ENCODE measurements around the gene ADCY1.

ADCY1 gene

DNA sequence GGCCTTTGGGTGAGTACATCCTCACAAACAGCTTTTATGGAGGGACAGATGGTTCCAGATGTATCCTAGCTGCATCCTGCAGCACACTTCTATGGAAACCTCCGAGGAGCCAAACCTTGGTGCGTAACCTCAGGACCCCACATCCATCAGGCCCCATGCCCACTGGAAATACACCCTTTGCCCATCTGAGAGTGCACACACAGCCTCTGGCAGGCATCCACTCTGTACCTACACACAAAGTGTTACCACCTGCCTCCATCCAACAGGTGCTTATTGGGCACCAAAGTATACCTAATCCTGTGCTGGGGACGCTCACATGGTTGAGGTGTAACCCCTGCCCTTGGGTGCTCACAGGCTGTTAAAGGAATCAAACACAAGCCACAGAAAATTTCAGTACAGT lies 117.9 kb downstream of the ADCY1 start:
- no peak overlapping the region for H2AFZ ChIP-seq (ENCODE audit: low read length)
- no peaks in the 10 kb centered on the region for H3K9me3 ChIP-seq (ENCODE audit: insufficient read depth, low read depth, low read length)
- no peak overlapping the region for H3K4me2 ChIP-seq (ENCODE audit: low read depth, low read length, poor library complexity, severe bottlenecking)
- H3K4me3 ChIP-seq (ENCODE audit: low read length, poor library complexity, severe bottlenecking), result no peak overlapping the region
- no peaks in the 10 kb centered on the region for H3K4me1 ChIP-seq (ENCODE audit: insufficient read depth, low read length, poor library complexity, severe bottlenecking)
- no peaks in the 10 kb centered on the region for H4K20me1 ChIP-seq (ENCODE audit: insufficient read depth, low read length, poor library complexity, severe bottlenecking)
- H3K36me3 ChIP-seq (ENCODE audit: insufficient read depth, low read length), result no peaks in the 10 kb centered on the region
- H3K9ac ChIP-seq (ENCODE audit: low read depth, low read length, poor library complexity, severe bottlenecking), result no peak overlapping the region
- H3K79me2 ChIP-seq (ENCODE audit: insufficient read depth, low read length), result no peaks in the 10 kb centered on the region
- no peaks in the 10 kb centered on the region for H3K9me2 ChIP-seq (replicated peaks; ENCODE audit: low read depth, low read length)
- no peaks in the 10 kb centered on the region for H3K27me3 ChIP-seq (ENCODE audit: insufficient read depth, low read length, poor library complexity, severe bottlenecking)
- H3F3A ChIP-seq (ENCODE audit: low read depth), result no peaks in the 10 kb centered on the region
- TF ChIP-seq, protein P1, sequence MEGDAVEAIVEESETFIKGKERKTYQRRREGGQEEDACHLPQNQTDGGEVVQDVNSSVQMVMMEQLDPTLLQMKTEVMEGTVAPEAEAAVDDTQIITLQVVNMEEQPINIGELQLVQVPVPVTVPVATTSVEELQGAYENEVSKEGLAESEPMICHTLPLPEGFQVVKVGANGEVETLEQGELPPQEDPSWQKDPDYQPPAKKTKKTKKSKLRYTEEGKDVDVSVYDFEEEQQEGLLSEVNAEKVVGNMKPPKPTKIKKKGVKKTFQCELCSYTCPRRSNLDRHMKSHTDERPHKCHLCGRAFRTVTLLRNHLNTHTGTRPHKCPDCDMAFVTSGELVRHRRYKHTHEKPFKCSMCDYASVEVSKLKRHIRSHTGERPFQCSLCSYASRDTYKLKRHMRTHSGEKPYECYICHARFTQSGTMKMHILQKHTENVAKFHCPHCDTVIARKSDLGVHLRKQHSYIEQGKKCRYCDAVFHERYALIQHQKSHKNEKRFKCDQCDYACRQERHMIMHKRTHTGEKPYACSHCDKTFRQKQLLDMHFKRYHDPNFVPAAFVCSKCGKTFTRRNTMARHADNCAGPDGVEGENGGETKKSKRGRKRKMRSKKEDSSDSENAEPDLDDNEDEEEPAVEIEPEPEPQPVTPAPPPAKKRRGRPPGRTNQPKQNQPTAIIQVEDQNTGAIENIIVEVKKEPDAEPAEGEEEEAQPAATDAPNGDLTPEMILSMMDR (conservative IDR thresholded peaks at IDR 0.05; ENCODE audit: low read length), result no peak
- no peak for TF ChIP-seq EZH2phosphoT487 (IDR thresholded peaks at IDR 0.05; ENCODE audit: borderline replicate concordance)

DNA sequence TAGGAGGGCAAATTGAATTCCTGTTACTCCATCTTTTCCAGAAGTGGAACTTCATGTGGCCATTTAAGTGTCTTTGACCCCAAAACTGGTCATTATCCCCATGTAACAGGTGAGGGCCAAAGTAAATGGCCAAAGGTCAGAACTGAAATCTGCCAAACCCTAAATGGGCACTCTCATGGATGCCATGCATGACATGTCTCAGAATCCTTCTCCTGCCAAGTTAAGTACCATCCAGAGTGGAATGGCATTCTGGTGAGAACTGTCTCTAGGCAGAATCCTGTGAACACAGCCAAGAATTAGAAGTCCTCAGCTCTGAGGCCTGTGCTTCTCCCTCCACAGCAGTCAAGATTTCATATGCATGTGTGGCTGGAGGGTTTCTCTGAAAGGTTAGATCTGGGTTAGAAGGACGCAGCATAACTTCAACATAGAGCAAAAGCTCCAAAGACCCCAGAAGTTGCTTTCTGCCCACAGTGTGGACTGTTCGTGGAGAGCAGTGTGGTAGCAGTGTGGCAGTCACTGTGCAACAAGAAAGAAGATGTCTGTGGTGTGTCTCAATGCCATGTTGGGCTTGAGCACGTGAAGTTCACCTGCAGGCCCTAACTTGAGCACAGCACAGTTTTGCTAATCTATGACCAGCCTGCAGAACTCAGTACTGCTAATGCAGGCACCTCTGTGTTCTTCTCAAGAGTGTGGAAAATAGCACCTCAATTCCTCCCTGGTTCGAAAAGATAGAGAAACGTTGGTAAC lies 121.3 kb downstream of the ADCY1 start:
- no peaks in the 10 kb centered on the region for H3F3A ChIP-seq (ENCODE audit: low read depth)
- no peaks in the 10 kb centered on the region for H4K20me1 ChIP-seq (ENCODE audit: insufficient read depth, low read length, poor library complexity, severe bottlenecking)
- no peaks in the 10 kb centered on the region for H3K79me2 ChIP-seq (ENCODE audit: insufficient read depth, low read length)
- H3K9me2 ChIP-seq (replicated peaks; ENCODE audit: low read depth, low read length), result no peaks in the 10 kb centered on the region
- no peaks in the 10 kb centered on the region for H3K36me3 ChIP-seq (ENCODE audit: insufficient read depth, low read length)
- H3K27me3 ChIP-seq (ENCODE audit: insufficient read depth, low read length, poor library complexity, severe bottlenecking), result no peaks in the 10 kb centered on the region
- H3K4me3 ChIP-seq (ENCODE audit: low read length, poor library complexity, severe bottlenecking), result no peak overlapping the region
- H3K9me3 ChIP-seq (ENCODE audit: insufficient read depth, low read depth, low read length), result no peaks in the 10 kb centered on the region
- no peak overlapping the region for H2AFZ ChIP-seq (ENCODE audit: low read length)
- no peak overlapping the region for H3K9ac ChIP-seq (ENCODE audit: low read depth, low read length, poor library complexity, severe bottlenecking)
- H3K4me1 ChIP-seq (ENCODE audit: insufficient read depth, low read length, poor library complexity, severe bottlenecking), result no peaks in the 10 kb centered on the region
- no peak overlapping the region for H3K4me2 ChIP-seq (ENCODE audit: low read depth, low read length, poor library complexity, severe bottlenecking)
- TF ChIP-seq, protein P1 (conservative IDR thresholded peaks at IDR 0.05; ENCODE audit: low read length), result no peak
- no peak for TF ChIP-seq EZH2phosphoT487 (IDR thresholded peaks at IDR 0.05; ENCODE audit: borderline replicate concordance)

- no peak for TF ChIP-seq EZH2phosphoT487 (IDR thresholded peaks at IDR 0.05; ENCODE audit: borderline replicate concordance)
- TF ChIP-seq, protein P1 (conservative IDR thresholded peaks at IDR 0.05; ENCODE audit: low read length), result no peak
- no peaks in the 10 kb centered on the region for H3K36me3 ChIP-seq (ENCODE audit: insufficient read depth, low read length)
These were observed 122.3 kb downstream of the ADCY1 start for GRCh38 chr7:45696476-45696875.

More at GRCh38 chr7:45696476-45696875, 122.3 kb downstream of the ADCY1 start:
- no peaks in the 10 kb centered on the region for H3K9me3 ChIP-seq (ENCODE audit: insufficient read depth, low read depth, low read length)
- no peak overlapping the region for H3K4me2 ChIP-seq (ENCODE audit: low read depth, low read length, poor library complexity, severe bottlenecking)
- H3K9ac ChIP-seq (ENCODE audit: low read depth, low read length, poor library complexity, severe bottlenecking), result no peak overlapping the region
- H2AFZ ChIP-seq (ENCODE audit: low read length), result no peak overlapping the region
- H3K79me2 ChIP-seq (ENCODE audit: insufficient read depth, low read length), result no peaks in the 10 kb centered on the region
- no peaks in the 10 kb centered on the region for H4K20me1 ChIP-seq (ENCODE audit: insufficient read depth, low read length, poor library complexity, severe bottlenecking)
- no peaks in the 10 kb centered on the region for H3F3A ChIP-seq (ENCODE audit: low read depth)
- no peak overlapping the region for H3K4me3 ChIP-seq (ENCODE audit: low read length, poor library complexity, severe bottlenecking)
- H3K4me1 ChIP-seq (ENCODE audit: insufficient read depth, low read length, poor library complexity, severe bottlenecking), result no peaks in the 10 kb centered on the region
- H3K27me3 ChIP-seq (ENCODE audit: insufficient read depth, low read length, poor library complexity, severe bottlenecking), result no peaks in the 10 kb centered on the region
- H3K9me2 ChIP-seq (replicated peaks; ENCODE audit: low read depth, low read length), result no peaks in the 10 kb centered on the region

Measured in Loucy (cell line).